Measurements from ENCODE around the gene PACS1. TPM values are rescaled to one million over a fixed set of nuclear protein-coding genes. Genes with fewer than 3 reads are reported as not detected.

Gene PACS1
- total and polyA plus RNA-seq, 2 donors (not counting 1 experiment from before 2014, with no cell fraction given) = 131 to 303 TPM

- H3K4me3 Mint-ChIP-seq = no peak overlapping the region
- H3K4me1 ChIP-seq (ENCODE audit: control insufficient read depth in 2 of 2, insufficient read depth in 2 of 2, low read length in 2 of 2) = peaks cover 6 to 7% of the 10 kb centered on the region in 2 donors
- peaks cover 96% of the 10 kb centered on the region for H4K20me1 ChIP-seq (ENCODE audit: control insufficient read depth, insufficient read depth, low read length, poor library complexity, severe bottlenecking)
- POLR2A ChIA-PET = no interaction called here
- peaks cover 5 to 38% of the 10 kb centered on the region in 2 experiments for H3K36me3 ChIP-seq (replicated peaks in 1 of 2; ENCODE audit: control extremely low read depth in 1 of 2, control insufficient read depth in 1 of 2, extremely low read depth in 1 of 2, insufficient read depth in 2 of 2, low read length in 1 of 2)
- H2AFZ ChIP-seq (ENCODE audit: insufficient read depth, low read depth, low read length, poor library complexity, severe bottlenecking) = no peak overlapping the region
- no peaks in the 10 kb centered on the region for H3K27me3 Mint-ChIP-seq
- TF ChIP-seq EZH2 (IDR thresholded peaks at IDR 0.05; ENCODE audit: borderline replicate concordance, insufficient read depth, low read depth, low read length, poor library complexity, severe bottlenecking) (no peak), CTCF (IDR thresholded peaks at IDR 0.05) (no peak)
- H3K27ac ChIP-seq (ENCODE audit: low read length in 2 of 2) = no peak overlapping the region
- no peak for DNase-seq
- peaks cover 32% of the 10 kb centered on the region for H3K4me1 Mint-ChIP-seq
- intact Hi-C loops (cut with micrococcal nuclease) = no loop called here
- no peak overlapping the region for H3K4me2 ChIP-seq (replicated peaks; ENCODE audit: low read depth, low read length, poor library complexity, severe bottlenecking)
- H3K27ac Mint-ChIP-seq = no peak overlapping the region
- no peak overlapping the region for H3K9ac ChIP-seq (ENCODE audit: low read length)
- no peak overlapping the region for H3K4me3 ChIP-seq (ENCODE audit: control extremely low read depth in 1 of 5, extremely low read depth in 1 of 5, insufficient read depth in 1 of 5, low read depth in 2 of 5, low read length in 4 of 5)
- no peak for ATAC-seq (ENCODE audit: low read depth)
- H3K27me3 ChIP-seq (replicated peaks in 1 of 4; ENCODE audit: control extremely low read depth in 1 of 4, control insufficient read depth in 3 of 4, insufficient read depth in 4 of 4, low read length in 3 of 4) = no peaks in the 10 kb centered on the region
- peaks cover 98% of the 10 kb centered on the region for H3K79me2 ChIP-seq (ENCODE audit: control insufficient read depth, insufficient read depth, low read length)
- H3K9me3 Mint-ChIP-seq (ENCODE audit: insufficient read depth) = no peaks in the 10 kb centered on the region
- WGBS (ENCODE audit: insufficient coverage) = 83% methylated on average over 1 of the region's 4 CpGs
- CTCF ChIA-PET = no interaction called here
- H3K9me3 ChIP-seq (ENCODE audit: control extremely low read depth in 1 of 3, control insufficient read depth in 2 of 3, insufficient read depth in 1 of 3, low read length in 2 of 3) = no peaks in the 10 kb centered on the region
These were observed 117.4 kb downstream of the PACS1 start for GRCh38 chr11:66187453-66187852.

GRCh38 chr11:66188580-66188979 is 118.5 kb downstream of the PACS1 start:
- Histone ChIP-seq H3K79me2 (ENCODE audit: control insufficient read depth, insufficient read depth, low read length) (peaks cover 98% of the 10 kb centered on the region), H3K4me3 (ENCODE audit: control extremely low read depth in 1 of 5, extremely low read depth in 1 of 5, insufficient read depth in 1 of 5, low read depth in 2 of 5, low read length in 4 of 5) (no peak overlapping the region), H2AFZ (ENCODE audit: insufficient read depth, low read depth, low read length, poor library complexity, severe bottlenecking) (no peak overlapping the region), H3K9me3 (ENCODE audit: control extremely low read depth in 1 of 3, control insufficient read depth in 2 of 3, insufficient read depth in 1 of 3, low read length in 2 of 3) (no peaks in the 10 kb centered on the region), H3K4me2 (replicated peaks; ENCODE audit: low read depth, low read length, poor library complexity, severe bottlenecking) (no peak overlapping the region), H4K20me1 (ENCODE audit: control insufficient read depth, insufficient read depth, low read length, poor library complexity, severe bottlenecking) (peaks cover 96% of the 10 kb centered on the region), H3K27me3 (replicated peaks in 1 of 4; ENCODE audit: control extremely low read depth in 1 of 4, control insufficient read depth in 3 of 4, insufficient read depth in 4 of 4, low read length in 3 of 4) (no peaks in the 10 kb centered on the region), H3K36me3 (replicated peaks in 1 of 2; ENCODE audit: control extremely low read depth in 1 of 2, control insufficient read depth in 1 of 2, extremely low read depth in 1 of 2, insufficient read depth in 2 of 2, low read length in 1 of 2) (peaks cover 5 to 45% of the 10 kb centered on the region in 2 experiments), H3K4me1 (ENCODE audit: control insufficient read depth in 2 of 2, insufficient read depth in 2 of 2, low read length in 2 of 2) (peaks cover 2 to 3% of the 10 kb centered on the region in 2 donors), H3K9ac (ENCODE audit: low read length) (no peak overlapping the region), H3K27ac (ENCODE audit: low read length in 2 of 2) (no peak overlapping the region)
- intact Hi-C loops (cut with micrococcal nuclease) = no loop called here
- Mint-ChIP-seq H3K4me1 (peaks cover 29% of the 10 kb centered on the region), H3K27ac (no peak overlapping the region), H3K9me3 (ENCODE audit: insufficient read depth) (no peaks in the 10 kb centered on the region), H3K27me3 (no peaks in the 10 kb centered on the region), H3K4me3 (no peak overlapping the region)
- POLR2A ChIA-PET = no interaction called here
- no peak for ATAC-seq (ENCODE audit: low read depth)
- CTCF ChIA-PET = no interaction called here
- WGBS (ENCODE audit: insufficient coverage) = 100% methylated on average over 1 of the region's 3 CpGs
- no peak for DNase-seq
- TF ChIP-seq CTCF (IDR thresholded peaks at IDR 0.05) (no peak), EZH2 (IDR thresholded peaks at IDR 0.05; ENCODE audit: borderline replicate concordance, insufficient read depth, low read depth, low read length, poor library complexity, severe bottlenecking) (no peak)
